SK-N-SH (cell line): ENCODE data around the gene UGT1A1. TPM values are rescaled to one million over a fixed set of nuclear protein-coding genes. Genes with fewer than 3 reads are reported as not detected.

Experiments used
- CTCF ChIA-PET: fragments of 300-600, 350-600 bp; formaldehyde crosslinking; extraction: SDS; loops from one replicate; lab custom pipeline; 2021; lab: Yijun Ruan, JAX
- POLR2A ChIA-PET: fragments of 350-600 bp; sonication (Branson Sonifier 250); formaldehyde crosslinking; extraction: SDS; loops from one replicate; lab custom pipeline; 2020; ENCODE audit warnings: antibody characterized with exemption, inconsistent platforms; lab: Yijun Ruan, JAX
- DNase-seq: peaks from one replicate; pipeline ENCODE4 v3.0.0; 2012
- H2AFZ ChIP-seq: fragments of 200-600 bp; sonication (generic); 2 replicates; pipeline ENCODE4 v1.8.1; 2016; ENCODE audit warnings: antibody characterized with exemption, mild to moderate bottlenecking, low read depth
- H3F3A ChIP-seq: fragments of 200-600 bp; sonication (generic); replicated peaks from 2 replicates; pipeline ENCODE3; 2016; ENCODE audit warnings: antibody characterized with exemption, mild to moderate bottlenecking; ENCODE audit not compliant: insufficient read depth
- H3K27ac ChIP-seq, 2 experiments: fragments of 200-500 bp in 1 of 2; fragments of 200-600 bp in 1 of 2; sonication (Bioruptor generic) in 1 of 2; sonication (generic), shearing (Covaris generic) in 1 of 2; 2 replicates each; pipeline versions ENCODE4 v1.5.1 to v1.6.1; 2014 to 2016; ENCODE audit warnings: low read depth in 2 of 2, inconsistent platforms in 1 of 2, low read length in 1 of 2, mild to moderate bottlenecking in 1 of 2, mixed read lengths in 1 of 2
- H3K27me3 ChIP-seq: fragments of 200-600 bp; sonication (generic), shearing (Covaris generic); 2 replicates; pipeline ENCODE4 v1.6.1; 2016; ENCODE audit warnings: mixed run types; ENCODE audit not compliant: insufficient read depth
- H3K36me3 ChIP-seq, 2 experiments: fragments of 200-500 bp in 1 of 2; fragments of 200-600 bp in 1 of 2; sonication (Bioruptor generic) in 1 of 2; sonication (generic) in 1 of 2; replicated peaks in 1 of 2; 2 replicates each; pipeline versions ENCODE3 to v1.5.1; 2014 to 2016; ENCODE audit warnings: low read length in 1 of 2, mild to moderate bottlenecking in 1 of 2; ENCODE audit not compliant: insufficient read depth in 2 of 2, control insufficient read depth in 1 of 2
- H3K4me1 ChIP-seq, 2 experiments: fragments of 200-500 bp in 1 of 2; fragments of 200-600 bp in 1 of 2; sonication (Bioruptor generic) in 1 of 2; sonication (generic), shearing (Covaris generic) in 1 of 2; 2 replicates each; pipeline versions ENCODE4 v1.5.1 to v1.6.1; 2014 to 2016; ENCODE audit warnings: low read depth in 1 of 2, low read length in 1 of 2, mixed run types in 1 of 2; ENCODE audit not compliant: insufficient read depth in 2 of 2, control insufficient read depth in 1 of 2
- H3K4me2 ChIP-seq: fragments of 200-600 bp; sonication (generic), shearing (Covaris generic); 2 replicates; pipeline ENCODE4 v1.6.1; 2017; ENCODE audit warnings: mixed run types
- H3K4me3 ChIP-seq, 2 experiments: fragments of 200-500 bp in 1 of 2; fragments of 200-600 bp in 1 of 2; sonication (Bioruptor generic) in 1 of 2; sonication (generic), shearing (Covaris generic) in 1 of 2; 2 replicates each; pipeline versions ENCODE4 v1.5.1 to v1.8.1; 2014 to 2016; ENCODE audit warnings: low read depth in 2 of 2, inconsistent platforms in 1 of 2, low read length in 1 of 2, mild to moderate bottlenecking in 1 of 2, mixed read lengths in 1 of 2, moderate library complexity in 1 of 2
- H3K79me2 ChIP-seq: fragments of 200-600 bp; sonication (generic); 2 replicates; pipeline ENCODE4 v1.8.1; 2017; ENCODE audit warnings: mild to moderate bottlenecking; ENCODE audit not compliant: insufficient read depth
- H3K9ac ChIP-seq: fragments of 200-600 bp; sonication (generic); 2 replicates; pipeline ENCODE4 v1.6.1; 2017; ENCODE audit warnings: mixed run types
- H3K9me2 ChIP-seq: fragments of 200-600 bp; sonication (generic); 2 replicates; pipeline ENCODE4 v1.6.1; 2017; ENCODE audit warnings: mixed run types
- H3K9me3 ChIP-seq: fragments of 200-600 bp; sonication (generic); 2 replicates; pipeline ENCODE4 v1.6.1; 2017; ENCODE audit warnings: mixed run types, mild to moderate bottlenecking, moderate library complexity
- H4K20me1 ChIP-seq: fragments of 200-600 bp; sonication (generic); 2 replicates; pipeline ENCODE4 v1.6.1; 2017; ENCODE audit warnings: mild to moderate bottlenecking, mixed run types; ENCODE audit not compliant: insufficient read depth
- CTCF ChIP-seq: fragments of 200-600 bp; sonication (generic); IDR thresholded peaks from 2 replicates; pipeline ENCODE4 v1.6.1; 2017; ENCODE audit warnings: antibody characterized with exemption, mild to moderate bottlenecking, moderate library complexity
- EP300 ChIP-seq, 2 experiments: IDR thresholded peaks; 2 replicates each; pipeline versions ENCODE4 v1.4.0 to v1.6.1; 2012; ENCODE audit warnings: borderline replicate concordance in 1 of 2, low read depth in 1 of 2, low read length in 1 of 2
- FOSL2 ChIP-seq: IDR thresholded peaks from 2 replicates; pipeline ENCODE4 v1.4.0; 2012; ENCODE audit warnings: low read depth, mild to moderate bottlenecking, moderate library complexity, borderline replicate concordance
- GATA2 ChIP-seq: sonication (generic); formaldehyde crosslinking; IDR thresholded peaks from 2 replicates; pipeline ENCODE4 v1.5.0; 2020; ENCODE audit warnings: mild to moderate bottlenecking, missing genetic modification reagents
- IRF3 ChIP-seq: fragments of 150-350 bp; IDR thresholded peaks from 2 replicates; pipeline ENCODE4 v1.6.1; 2016; ENCODE audit warnings: mild to moderate bottlenecking, low read depth, low read length
- MAX ChIP-seq: IDR thresholded peaks from 2 replicates; pipeline ENCODE4 v1.4.0; 2012; ENCODE audit warnings: low read depth
- MEF2A ChIP-seq: IDR thresholded peaks from 2 replicates; pipeline ENCODE4 v1.4.0; 2012; ENCODE audit warnings: low read depth, borderline replicate concordance
- MXI1 ChIP-seq: IDR thresholded peaks from 2 replicates; pipeline ENCODE4 v1.6.1; 2012; ENCODE audit warnings: mild to moderate bottlenecking, low read depth, low read length, improper control_type of control experiment
- NFIC ChIP-seq: IDR thresholded peaks from 2 replicates; pipeline ENCODE4 v1.4.0; 2012; ENCODE audit warnings: borderline replicate concordance
- NRF1 ChIP-seq: IDR thresholded peaks from 2 replicates; pipeline ENCODE4 v1.6.1; 2012; ENCODE audit warnings: low read depth, mild to moderate bottlenecking, low read length
- PBX3 ChIP-seq: IDR thresholded peaks from 2 replicates; pipeline ENCODE4; 2012
- POLR2AphosphoS5 ChIP-seq: IDR thresholded peaks from 2 replicates; pipeline ENCODE4 v1.6.1; 2012; ENCODE audit warnings: low read depth, low read length
- RAD21 ChIP-seq: IDR thresholded peaks from 2 replicates; pipeline ENCODE4 v1.6.1; 2012; ENCODE audit warnings: mild to moderate bottlenecking, low read length
- RCOR1 ChIP-seq: fragments of 150-350 bp; IDR thresholded peaks from 2 replicates; pipeline ENCODE4 v1.6.1; 2017; ENCODE audit warnings: antibody characterized with exemption, low read length
- TEAD4 ChIP-seq: IDR thresholded peaks from 2 replicates; pipeline ENCODE4 v1.4.0; 2012; ENCODE audit warnings: mild to moderate bottlenecking, borderline replicate concordance; ENCODE audit not compliant: insufficient read depth
- USF2 ChIP-seq: fragments of 150-350 bp; IDR thresholded peaks from 2 replicates; pipeline ENCODE4 v1.6.1; 2017; ENCODE audit warnings: antibody characterized with exemption, low read length, low read depth, borderline replicate concordance
- WGBS: methylation state at CpG from one replicate; pipeline ENCODE4 v1.1.6; 2017; ENCODE audit warnings: low lambda C conversion rate; 5-methylcytosine and 5-hydroxymethylcytosine counted together
- polyA plus RNA-seq, 3 experiments: library from polyadenylated mRNA; depleted of rRNA; stranded (reverse); fragments of >200 nt; gene quantifications; 2 replicates each; pipeline ENCODE4 v1.2.3, GENCODE V29; 2012

Gene UGT1A1
- polyA plus RNA-seq, 1 of the 3 experiments (the other 2 are of a cell fraction) = not detected

- Histone ChIP-seq H3F3A (no peaks in the 10 kb centered on the region), H3K36me3 (no peaks in the 10 kb centered on the region), H3K9me2 (no peaks in the 10 kb centered on the region), H3K4me2 (no peak overlapping the region), H3K9ac (no peak overlapping the region), H3K9me3 (no peaks in the 10 kb centered on the region)
- no peak for DNase-seq
- 70% methylated on average over 4 of the region's 4 CpGs for WGBS
- POLR2A ChIA-PET = no interaction called here
- TF ChIP-seq IRF3 = no peak
- TF ChIP-seq NFIC = no peak
- no peak for TF ChIP-seq MAX
- no peak for TF ChIP-seq POLR2AphosphoS5
- TF ChIP-seq RAD21 = no peak
- no peak for TF ChIP-seq GATA2 (CRISPR knock-in tag)
- TF ChIP-seq, all 33 proteins: peak for 0
- CTCF ChIA-PET = no interaction called here
- no peaks in the 10 kb centered on the region for H3K79me2 ChIP-seq
- H2AFZ ChIP-seq = no peak overlapping the region
- H3K4me1 ChIP-seq = no peaks in the 10 kb centered on the region
- H3K27ac ChIP-seq = no peak overlapping the region
- no peaks in the 10 kb centered on the region; the same call in 1 of the 2 replicates for H3K27me3 ChIP-seq
- H4K20me1 ChIP-seq = no peaks in the 10 kb centered on the region
- no peak overlapping the region for H3K4me3 ChIP-seq
Observed at GRCh38 chr2:233768076-233768475, 8.0 kb downstream of the UGT1A1 start.

GRCh38 chr2:233769260-233769659 lies 9.2 kb downstream of the UGT1A1 start:
- no peaks in the 10 kb centered on the region for H4K20me1 ChIP-seq
- 78% methylated on average over 9 of the region's 9 CpGs for WGBS
- POLR2A ChIA-PET = no interaction called here
- no peaks in the 10 kb centered on the region for H3K79me2 ChIP-seq
- no peaks in the 10 kb centered on the region for H3F3A ChIP-seq
- H3K27me3 ChIP-seq = no peaks in the 10 kb centered on the region; the same call in 1 of the 2 replicates
- DNase-seq = no peak
- H3K36me3 ChIP-seq = no peaks in the 10 kb centered on the region
- CTCF ChIA-PET = no interaction called here
- no peak overlapping the region for H3K9ac ChIP-seq
- H3K9me3 ChIP-seq = no peaks in the 10 kb centered on the region
- H3K27ac ChIP-seq = no peak overlapping the region
- no peak overlapping the region for H2AFZ ChIP-seq
- H3K4me2 ChIP-seq = no peak overlapping the region
- no peak for TF ChIP-seq FOSL2
- no peak for TF ChIP-seq PBX3
- no peak for TF ChIP-seq TEAD4
- no peak for TF ChIP-seq MXI1
- TF ChIP-seq NRF1 = no peak
- TF ChIP-seq EP300 (IDR thresholded peaks at IDR 0.05; ENCODE audit: borderline replicate concordance in 1 of 2, low read depth in 1 of 2, low read length in 1 of 2) = no peak
- no peak for TF ChIP-seq USF2
- TF ChIP-seq CTCF = no peak
- no peak for TF ChIP-seq MEF2A
- TF ChIP-seq IRF3 = no peak
- no peak for TF ChIP-seq RCOR1
- no peaks in the 10 kb centered on the region for H3K4me1 ChIP-seq
- H3K4me3 ChIP-seq = no peak overlapping the region
- H3K9me2 ChIP-seq = no peaks in the 10 kb centered on the region
